Measurements from ENCODE around the gene TBC1D22A. TPM values are rescaled to one million over a fixed set of nuclear protein-coding genes. Genes with fewer than 3 reads are reported as not detected.

The TBC1D22A gene
- polyA plus RNA-seq, 1 of the 3 experiments (the other 2 are of a cell fraction), result 16.5 TPM

DNA sequence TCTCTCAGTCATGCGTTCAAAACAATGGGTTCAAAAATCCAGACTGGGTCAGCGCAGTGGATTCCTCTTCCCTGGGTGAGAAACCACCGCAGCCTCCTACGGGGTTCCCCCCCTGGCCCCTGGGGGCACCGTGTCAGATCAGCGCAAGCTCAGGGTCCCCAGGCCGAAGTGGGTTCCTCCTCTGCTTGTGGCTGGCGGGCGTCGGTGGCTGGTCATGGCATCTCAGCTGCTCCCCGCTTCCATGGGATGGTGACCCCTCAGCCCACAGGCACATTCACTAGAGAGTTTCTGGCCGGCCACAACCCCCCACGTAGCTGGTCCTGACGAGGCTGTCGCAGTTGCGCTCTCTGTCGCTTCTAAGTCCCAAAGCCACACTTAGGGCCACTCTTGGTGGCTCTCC is 389.8 kb downstream of the TBC1D22A start:
- Histone ChIP-seq H3K4me2 (no peak overlapping the region), H3K27ac (ENCODE audit: low read depth in 2 of 2, low read length in 1 of 2) (no peak overlapping the region), H3K9me2 (no peaks in the 10 kb centered on the region), H3K79me2 (ENCODE audit: insufficient read depth) (no peaks in the 10 kb centered on the region), H3K9me3 (no peaks in the 10 kb centered on the region), H3K4me3 (ENCODE audit: low read depth in 2 of 2, low read length in 1 of 2) (no peak overlapping the region), H2AFZ (ENCODE audit: low read depth) (no peak overlapping the region), H3F3A (replicated peaks; ENCODE audit: insufficient read depth) (no peaks in the 10 kb centered on the region), H3K27me3 (ENCODE audit: insufficient read depth) (no peaks in the 10 kb centered on the region), H3K36me3 (replicated peaks in 1 of 2; ENCODE audit: control insufficient read depth in 1 of 2, insufficient read depth in 2 of 2, low read length in 1 of 2) (no peaks in the 10 kb centered on the region), H4K20me1 (ENCODE audit: insufficient read depth) (no peaks in the 10 kb centered on the region), H3K9ac (no peak overlapping the region), H3K4me1 (ENCODE audit: control insufficient read depth in 1 of 2, insufficient read depth in 2 of 2, low read depth in 1 of 2, low read length in 1 of 2) (peaks cover 7 to 28% of the 10 kb centered on the region in 2 experiments; a peak in 3 of 4 replicates)
- TF ChIP-seq RFX5 (IDR thresholded peaks at IDR 0.05; ENCODE audit: low read length) (no peak), POLR2AphosphoS5 (IDR thresholded peaks at IDR 0.05; ENCODE audit: low read depth, low read length) (no peak), SIN3A (IDR thresholded peaks at IDR 0.05; ENCODE audit: borderline replicate concordance, low read depth, low read length) (no peak), MEF2A (IDR thresholded peaks at IDR 0.05; ENCODE audit: borderline replicate concordance, low read depth) (no peak), YY1 (IDR thresholded peaks at IDR 0.05; ENCODE audit: low read depth) (no peak), MXI1 (IDR thresholded peaks at IDR 0.05; ENCODE audit: low read depth, low read length) (no peak), SMC3 (IDR thresholded peaks at IDR 0.05; ENCODE audit: low read depth, low read length) (no peak), TCF12 (IDR thresholded peaks at IDR 0.05) (no peak), GATA2 (CRISPR knock-in tag; IDR thresholded peaks at IDR 0.05) (no peak), ELF1 (IDR thresholded peaks at IDR 0.05) (no peak), EZH2phosphoT487 (IDR thresholded peaks at IDR 0.05; ENCODE audit: borderline replicate concordance, low read depth) (no peak), FOXJ3 (CRISPR knock-in tag; IDR thresholded peaks at IDR 0.05) (no peak), TEAD4 (IDR thresholded peaks at IDR 0.05; ENCODE audit: borderline replicate concordance, insufficient read depth) (no peak), CHD2 (IDR thresholded peaks at IDR 0.05; ENCODE audit: low read length, partially characterized antibody) (no peak)
- TF ChIP-seq, protein P1, sequence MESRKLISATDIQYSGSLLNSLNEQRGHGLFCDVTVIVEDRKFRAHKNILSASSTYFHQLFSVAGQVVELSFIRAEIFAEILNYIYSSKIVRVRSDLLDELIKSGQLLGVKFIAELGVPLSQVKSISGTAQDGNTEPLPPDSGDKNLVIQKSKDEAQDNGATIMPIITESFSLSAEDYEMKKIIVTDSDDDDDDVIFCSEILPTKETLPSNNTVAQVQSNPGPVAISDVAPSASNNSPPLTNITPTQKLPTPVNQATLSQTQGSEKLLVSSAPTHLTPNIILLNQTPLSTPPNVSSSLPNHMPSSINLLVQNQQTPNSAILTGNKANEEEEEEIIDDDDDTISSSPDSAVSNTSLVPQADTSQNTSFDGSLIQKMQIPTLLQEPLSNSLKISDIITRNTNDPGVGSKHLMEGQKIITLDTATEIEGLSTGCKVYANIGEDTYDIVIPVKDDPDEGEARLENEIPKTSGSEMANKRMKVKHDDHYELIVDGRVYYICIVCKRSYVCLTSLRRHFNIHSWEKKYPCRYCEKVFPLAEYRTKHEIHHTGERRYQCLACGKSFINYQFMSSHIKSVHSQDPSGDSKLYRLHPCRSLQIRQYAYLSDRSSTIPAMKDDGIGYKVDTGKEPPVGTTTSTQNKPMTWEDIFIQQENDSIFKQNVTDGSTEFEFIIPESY (IDR thresholded peaks at IDR 0.05; ENCODE audit: borderline replicate concordance, low read depth), result no peak
- TF ChIP-seq, protein P2, sequence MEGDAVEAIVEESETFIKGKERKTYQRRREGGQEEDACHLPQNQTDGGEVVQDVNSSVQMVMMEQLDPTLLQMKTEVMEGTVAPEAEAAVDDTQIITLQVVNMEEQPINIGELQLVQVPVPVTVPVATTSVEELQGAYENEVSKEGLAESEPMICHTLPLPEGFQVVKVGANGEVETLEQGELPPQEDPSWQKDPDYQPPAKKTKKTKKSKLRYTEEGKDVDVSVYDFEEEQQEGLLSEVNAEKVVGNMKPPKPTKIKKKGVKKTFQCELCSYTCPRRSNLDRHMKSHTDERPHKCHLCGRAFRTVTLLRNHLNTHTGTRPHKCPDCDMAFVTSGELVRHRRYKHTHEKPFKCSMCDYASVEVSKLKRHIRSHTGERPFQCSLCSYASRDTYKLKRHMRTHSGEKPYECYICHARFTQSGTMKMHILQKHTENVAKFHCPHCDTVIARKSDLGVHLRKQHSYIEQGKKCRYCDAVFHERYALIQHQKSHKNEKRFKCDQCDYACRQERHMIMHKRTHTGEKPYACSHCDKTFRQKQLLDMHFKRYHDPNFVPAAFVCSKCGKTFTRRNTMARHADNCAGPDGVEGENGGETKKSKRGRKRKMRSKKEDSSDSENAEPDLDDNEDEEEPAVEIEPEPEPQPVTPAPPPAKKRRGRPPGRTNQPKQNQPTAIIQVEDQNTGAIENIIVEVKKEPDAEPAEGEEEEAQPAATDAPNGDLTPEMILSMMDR (IDR thresholded peaks at IDR 0.05), result no peak
- TF ChIP-seq, protein P3, sequence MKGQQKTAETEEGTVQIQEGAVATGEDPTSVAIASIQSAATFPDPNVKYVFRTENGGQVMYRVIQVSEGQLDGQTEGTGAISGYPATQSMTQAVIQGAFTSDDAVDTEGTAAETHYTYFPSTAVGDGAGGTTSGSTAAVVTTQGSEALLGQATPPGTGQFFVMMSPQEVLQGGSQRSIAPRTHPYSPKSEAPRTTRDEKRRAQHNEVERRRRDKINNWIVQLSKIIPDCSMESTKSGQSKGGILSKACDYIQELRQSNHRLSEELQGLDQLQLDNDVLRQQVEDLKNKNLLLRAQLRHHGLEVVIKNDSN (IDR thresholded peaks at IDR 0.05; ENCODE audit: borderline replicate concordance, low read depth), result no peak
- TF ChIP-seq, protein P4, sequence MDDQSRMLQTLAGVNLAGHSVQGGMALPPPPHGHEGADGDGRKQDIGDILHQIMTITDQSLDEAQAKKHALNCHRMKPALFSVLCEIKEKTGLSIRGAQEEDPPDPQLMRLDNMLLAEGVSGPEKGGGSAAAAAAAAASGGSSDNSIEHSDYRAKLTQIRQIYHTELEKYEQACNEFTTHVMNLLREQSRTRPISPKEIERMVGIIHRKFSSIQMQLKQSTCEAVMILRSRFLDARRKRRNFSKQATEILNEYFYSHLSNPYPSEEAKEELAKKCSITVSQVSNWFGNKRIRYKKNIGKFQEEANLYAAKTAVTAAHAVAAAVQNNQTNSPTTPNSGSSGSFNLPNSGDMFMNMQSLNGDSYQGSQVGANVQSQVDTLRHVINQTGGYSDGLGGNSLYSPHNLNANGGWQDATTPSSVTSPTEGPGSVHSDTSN (IDR thresholded peaks at IDR 0.05), result no peak
- WGBS (ENCODE audit: low lambda C conversion rate), result 100% methylated on average over 2 of the region's 17 CpGs
- ChIA-PET CTCF (interaction anchor here (1.0 kb wide), 1 partner anchor 259 kb away, joined by 3 read pairs; no protein-coding TSS in a partner anchor), POLR2A (no interaction called here)
- DNase-seq, result no peak
